HG03457 (cell line): ENCODE results near the gene AGAP1.

Source experiments
- ATAC-seq: cut with Tn5 transposase; IDR thresholded peaks from one replicate; pipeline ENCODE4 v1.9.1; 2021; ENCODE audit warnings: moderate number of reproducible peaks; ENCODE audit not compliant: unreplicated experiment

The AGAP1 gene

GRCh38 chr2:235546436-235546835 is 52.6 kb downstream of the AGAP1 start:
- ATAC-seq: no peak

- no peak for ATAC-seq
These were observed 56.0 kb downstream of the AGAP1 start for GRCh38 chr2:235549735-235550377.

- ATAC-seq: no peak
These were observed 56.5 kb downstream of the AGAP1 start for GRCh38 chr2:235550378-235550760.

GRCh38 chr2:235550946-235551345 is 57.1 kb downstream of the AGAP1 start:
- no peak for ATAC-seq

GRCh38 chr2:235551965-235552364 is 58.1 kb downstream of the AGAP1 start:
- ATAC-seq: no peak

GRCh38 chr2:235552671-235553070 is 58.8 kb downstream of the AGAP1 start:
- ATAC-seq: no peak

GRCh38 chr2:235553291-235553690 is 59.4 kb downstream of the AGAP1 start:
- no peak for ATAC-seq

- ATAC-seq: no peak
These were observed 59.9 kb downstream of the AGAP1 start for GRCh38 chr2:235553696-235554100.

- no peak for ATAC-seq
These were observed 60.5 kb downstream of the AGAP1 start for GRCh38 chr2:235554385-235554784.

- no peak for ATAC-seq
These were observed 61.1 kb downstream of the AGAP1 start for GRCh38 chr2:235554936-235555335.

- ATAC-seq: no peak
These were observed 61.5 kb downstream of the AGAP1 start for GRCh38 chr2:235555371-235555770.

- no peak for ATAC-seq
These were observed 62.2 kb downstream of the AGAP1 start for GRCh38 chr2:235556086-235556485.

- no peak for ATAC-seq
These were observed 63.1 kb downstream of the AGAP1 start for GRCh38 chr2:235556901-235557300.

- ATAC-seq: no peak
These were observed 64.1 kb downstream of the AGAP1 start for GRCh38 chr2:235557903-235558302.

GRCh38 chr2:235558572-235558971 is 64.7 kb downstream of the AGAP1 start:
- ATAC-seq: no peak

GRCh38 chr2:235560345-235560744 is 66.5 kb downstream of the AGAP1 start:
- no peak for ATAC-seq

- no peak for ATAC-seq
These were observed 67.6 kb downstream of the AGAP1 start for GRCh38 chr2:235561450-235561849.

GRCh38 chr2:235562065-235562747 is 68.4 kb downstream of the AGAP1 start:
- ATAC-seq: no peak

- ATAC-seq: no peak
These were observed 69.4 kb downstream of the AGAP1 start for GRCh38 chr2:235563056-235563910.

GRCh38 chr2:235564066-235564465 is 70.2 kb downstream of the AGAP1 start:
- no peak for ATAC-seq

- no peak for ATAC-seq
These were observed 71.2 kb downstream of the AGAP1 start for GRCh38 chr2:235564884-235565530.
